ENCODE results near the gene MALSU1. TPM values are rescaled to one million over a fixed set of nuclear protein-coding genes. Genes with fewer than 3 reads are reported as not detected.
"Not testable (repeated sequence)": the region's sequence is repeated elsewhere in the genome, so short reads cannot be mapped to it uniquely, and the experiment has no call there.

The MALSU1 gene
- total RNA-seq, 1 donor from 2014 or later, result 119 TPM

- intact Hi-C loops (cut with DNase I), result loop anchor here (5.0 to 10.0 kb wide), 2 partner anchors 182 to 265 kb away; no protein-coding TSS in a partner anchor
- DNase-seq (ENCODE audit: missing footprints), result no peak
- ATAC-seq, result no peak
These were observed 19.2 kb upstream of the MALSU1 start for GRCh38 chr7:23279819-23280525.

- ATAC-seq, result no peak
- no peak for DNase-seq (ENCODE audit: missing footprints)
These were observed 16.1 kb upstream of the MALSU1 start for GRCh38 chr7:23283086-23283485.

GRCh38 chr7:23284871-23285270, 14.3 kb upstream of the MALSU1 start:
- no peak for DNase-seq (ENCODE audit: missing footprints)
- intact Hi-C loops (cut with DNase I), result no loop called here
- no peak for ATAC-seq

More at GRCh38 chr7:23283086-23283485, 16.1 kb upstream of the MALSU1 start:
- intact Hi-C loops (cut with DNase I), result no loop called here

- ATAC-seq (no peak), DNase-seq (ENCODE audit: missing footprints) (no peak)
- intact Hi-C loops (cut with DNase I), result no loop called here
These were observed 13.2 kb upstream of the MALSU1 start for GRCh38 chr7:23285657-23286646.

GRCh38 chr7:23287612-23288011, 11.5 kb upstream of the MALSU1 start:
- DNase-seq (ENCODE audit: missing footprints) (no peak), ATAC-seq (no peak)
- intact Hi-C loops (cut with DNase I), result no loop called here

- intact Hi-C loops (cut with DNase I), result no loop called here
- no peak for DNase-seq (ENCODE audit: missing footprints)
- no peak for ATAC-seq
These were observed 8.1 kb upstream of the MALSU1 start for GRCh38 chr7:23290993-23291392.

GRCh38 chr7:23291957-23292560, 7.1 kb upstream of the MALSU1 start:
- no peak for DNase-seq (ENCODE audit: missing footprints)
- intact Hi-C loops (cut with DNase I), result no loop called here

GRCh38 chr7:23292623-23293022, 6.5 kb upstream of the MALSU1 start:
- ATAC-seq, result no peak
- intact Hi-C loops (cut with DNase I), result no loop called here

More at GRCh38 chr7:23291957-23292560, 7.1 kb upstream of the MALSU1 start:
- ATAC-seq, result no peak

GRCh38 chr7:23293500-23294073, 5.6 kb upstream of the MALSU1 start:
- intact Hi-C loops (cut with DNase I), result no loop called here
- no peak for DNase-seq (ENCODE audit: missing footprints)
- no peak for ATAC-seq

More at GRCh38 chr7:23292623-23293022, 6.5 kb upstream of the MALSU1 start:
- no peak for DNase-seq (ENCODE audit: missing footprints)

GRCh38 chr7:23294549-23295400, 4.4 kb upstream of the MALSU1 start:
- ATAC-seq, result no peak
- intact Hi-C loops (cut with DNase I), result no loop called here
- DNase-seq (ENCODE audit: missing footprints), result no peak

- ATAC-seq, result no peak
- no peak for DNase-seq (ENCODE audit: missing footprints)
- intact Hi-C loops (cut with DNase I), result no loop called here
These were observed 3.8 kb upstream of the MALSU1 start for GRCh38 chr7:23295401-23295697.

- intact Hi-C loops (cut with DNase I), result no loop called here
- DNase-seq (ENCODE audit: missing footprints) (no peak), ATAC-seq (no peak)
These were observed 828 bp upstream of the MALSU1 start for GRCh38 chr7:23298141-23298881.

GRCh38 chr7:23299770-23300300, 696 bp downstream of the MALSU1 start:
- DNase-seq (ENCODE audit: missing footprints), result no peak
- no peak for ATAC-seq
- intact Hi-C loops (cut with DNase I), result no loop called here

- intact Hi-C loops (cut with DNase I), result no loop called here
- DNase-seq (ENCODE audit: missing footprints), result no peak
- no peak for ATAC-seq
These were observed 7.9 kb downstream of the MALSU1 start for GRCh38 chr7:23306936-23307521.

- ATAC-seq (no peak), DNase-seq (ENCODE audit: missing footprints) (no peak)
- intact Hi-C loops (cut with DNase I), result no loop called here
These were observed 9.6 kb downstream of the MALSU1 start for GRCh38 chr7:23308754-23309153.

GRCh38 chr7:23312141-23312540, 13.0 kb downstream of the MALSU1 start:
- ATAC-seq; intact Hi-C loops (cut with DNase I); DNase-seq (ENCODE audit: missing footprints): not testable (repeated sequence)

GRCh38 chr7:23315366-23315765, 16.2 kb downstream of the MALSU1 start:
- no peak for DNase-seq (ENCODE audit: missing footprints)
- no peak for ATAC-seq
- intact Hi-C loops (cut with DNase I), result no loop called here
